ENCODE measurements around the gene NACC2. TPM values are rescaled to one million over a fixed set of nuclear protein-coding genes. Genes with fewer than 3 reads are reported as not detected.
"Not testable (repeated sequence)": the region's sequence is repeated elsewhere in the genome, so short reads cannot be mapped to it uniquely, and the experiment has no call there.

Gene NACC2
- total and polyA plus RNA-seq, 2 donors (not counting 1 experiment from before 2014, with no cell fraction given): 0.34 to 1.9 TPM

DNA sequence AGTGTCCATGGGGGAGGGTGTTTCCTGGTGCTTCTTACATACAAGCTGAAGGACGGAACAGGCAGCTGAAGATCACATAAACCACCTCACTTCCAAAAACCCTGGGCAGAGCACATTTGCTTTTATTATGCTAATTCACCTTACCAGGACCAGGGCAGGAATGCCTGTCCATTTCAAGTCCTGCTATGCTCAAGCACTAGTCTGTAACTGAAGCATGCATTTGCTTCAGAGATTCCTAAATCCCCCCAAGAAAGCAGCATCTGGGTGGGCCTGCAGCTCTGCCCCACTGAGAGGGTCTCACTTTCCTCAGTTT lies 9.4 kb upstream of the NACC2 start:
- no peak for ATAC-seq (ENCODE audit: low read depth)
- no peaks in the 10 kb centered on the region for H3K27me3 Mint-ChIP-seq
- Histone ChIP-seq H3K4me1 (ENCODE audit: control insufficient read depth in 2 of 2, insufficient read depth in 2 of 2, low read length in 2 of 2) (peaks cover 19 to 29% of the 10 kb centered on the region in 2 donors), H3K9ac (ENCODE audit: low read length) (no peak overlapping the region), H2AFZ (ENCODE audit: insufficient read depth, low read depth, low read length, poor library complexity, severe bottlenecking) (no peak overlapping the region), H3K79me2 (ENCODE audit: control insufficient read depth, insufficient read depth, low read length) (no peaks in the 10 kb centered on the region), H4K20me1 (ENCODE audit: control insufficient read depth, insufficient read depth, low read length, poor library complexity, severe bottlenecking) (no peaks in the 10 kb centered on the region), H3K36me3 (replicated peaks in 1 of 2; ENCODE audit: control extremely low read depth in 1 of 2, control insufficient read depth in 1 of 2, extremely low read depth in 1 of 2, insufficient read depth in 2 of 2, low read length in 1 of 2) (no peaks in the 10 kb centered on the region), H3K27ac (ENCODE audit: low read length in 2 of 2) (no peak overlapping the region), H3K27me3 (replicated peaks in 1 of 4; ENCODE audit: control extremely low read depth in 1 of 4, control insufficient read depth in 3 of 4, insufficient read depth in 4 of 4, low read length in 3 of 4) (peaks cover 0 to 4% (median 0%) of the 10 kb centered on the region in 4 experiments), H3K4me2 (replicated peaks; ENCODE audit: low read depth, low read length, poor library complexity, severe bottlenecking) (no peak overlapping the region), H3K4me3 (ENCODE audit: control extremely low read depth in 1 of 5, extremely low read depth in 1 of 5, insufficient read depth in 1 of 5, low read depth in 2 of 5, low read length in 4 of 5) (no peak overlapping the region), H3K9me3 (ENCODE audit: control extremely low read depth in 1 of 3, control insufficient read depth in 2 of 3, insufficient read depth in 1 of 3, low read length in 2 of 3) (no peaks in the 10 kb centered on the region)
- TF ChIP-seq, protein P1, sequence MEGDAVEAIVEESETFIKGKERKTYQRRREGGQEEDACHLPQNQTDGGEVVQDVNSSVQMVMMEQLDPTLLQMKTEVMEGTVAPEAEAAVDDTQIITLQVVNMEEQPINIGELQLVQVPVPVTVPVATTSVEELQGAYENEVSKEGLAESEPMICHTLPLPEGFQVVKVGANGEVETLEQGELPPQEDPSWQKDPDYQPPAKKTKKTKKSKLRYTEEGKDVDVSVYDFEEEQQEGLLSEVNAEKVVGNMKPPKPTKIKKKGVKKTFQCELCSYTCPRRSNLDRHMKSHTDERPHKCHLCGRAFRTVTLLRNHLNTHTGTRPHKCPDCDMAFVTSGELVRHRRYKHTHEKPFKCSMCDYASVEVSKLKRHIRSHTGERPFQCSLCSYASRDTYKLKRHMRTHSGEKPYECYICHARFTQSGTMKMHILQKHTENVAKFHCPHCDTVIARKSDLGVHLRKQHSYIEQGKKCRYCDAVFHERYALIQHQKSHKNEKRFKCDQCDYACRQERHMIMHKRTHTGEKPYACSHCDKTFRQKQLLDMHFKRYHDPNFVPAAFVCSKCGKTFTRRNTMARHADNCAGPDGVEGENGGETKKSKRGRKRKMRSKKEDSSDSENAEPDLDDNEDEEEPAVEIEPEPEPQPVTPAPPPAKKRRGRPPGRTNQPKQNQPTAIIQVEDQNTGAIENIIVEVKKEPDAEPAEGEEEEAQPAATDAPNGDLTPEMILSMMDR (IDR thresholded peaks at IDR 0.05): no peak
- no peak for TF ChIP-seq EZH2 (IDR thresholded peaks at IDR 0.05; ENCODE audit: borderline replicate concordance, insufficient read depth, low read depth, low read length, poor library complexity, severe bottlenecking)
- DNase-seq: no peak
- POLR2A ChIA-PET: interaction anchor here (0.6 kb wide), 1 partner anchor 63 kb away, joined by 3 read pairs; no protein-coding TSS in a partner anchor
- H3K4me1 Mint-ChIP-seq: peaks cover 30% of the 10 kb centered on the region
- WGBS (ENCODE audit: insufficient coverage): no CpG with 5 or more reads among the region's 1 CpG
- intact Hi-C loops (cut with micrococcal nuclease): no loop called here
- no peak overlapping the region for H3K27ac Mint-ChIP-seq
- CTCF ChIA-PET: no interaction called here
- no peaks in the 10 kb centered on the region for H3K9me3 Mint-ChIP-seq (ENCODE audit: insufficient read depth)
- H3K4me3 Mint-ChIP-seq: no peak overlapping the region

- H3K79me2 ChIP-seq (ENCODE audit: control insufficient read depth, insufficient read depth, low read length): no peaks in the 10 kb centered on the region
- H2AFZ ChIP-seq (ENCODE audit: insufficient read depth, low read depth, low read length, poor library complexity, severe bottlenecking): no peak overlapping the region
- no peaks in the 10 kb centered on the region for H4K20me1 ChIP-seq (ENCODE audit: control insufficient read depth, insufficient read depth, low read length, poor library complexity, severe bottlenecking)
- H3K27me3 ChIP-seq (replicated peaks in 1 of 4; ENCODE audit: control extremely low read depth in 1 of 4, control insufficient read depth in 3 of 4, insufficient read depth in 4 of 4, low read length in 3 of 4): peaks cover 0 to 4% (median 0%) of the 10 kb centered on the region in 4 experiments
- H3K27ac ChIP-seq (ENCODE audit: low read length in 2 of 2): no peak overlapping the region
- intact Hi-C loops (cut with micrococcal nuclease): no loop called here
- no peak overlapping the region for H3K9ac ChIP-seq (ENCODE audit: low read length)
- ATAC-seq (ENCODE audit: low read depth): no peak
- Mint-ChIP-seq H3K9me3 (ENCODE audit: insufficient read depth) (no peaks in the 10 kb centered on the region), H3K27me3 (peaks cover 4% of the 10 kb centered on the region), H3K4me3 (no peak overlapping the region), H3K27ac (no peak overlapping the region), H3K4me1 (peaks cover 26% of the 10 kb centered on the region)
- no peak for DNase-seq
- no peak overlapping the region for H3K4me3 ChIP-seq (ENCODE audit: control extremely low read depth in 1 of 5, extremely low read depth in 1 of 5, insufficient read depth in 1 of 5, low read depth in 2 of 5, low read length in 4 of 5)
- H3K9me3 ChIP-seq (ENCODE audit: control extremely low read depth in 1 of 3, control insufficient read depth in 2 of 3, insufficient read depth in 1 of 3, low read length in 2 of 3): no peaks in the 10 kb centered on the region
- 88% methylated on average over 28 of the region's 34 CpGs for WGBS (ENCODE audit: insufficient coverage)
- ChIA-PET POLR2A (no interaction called here), CTCF (no interaction called here)
- TF ChIP-seq, protein P1 (IDR thresholded peaks at IDR 0.05): no peak
- TF ChIP-seq EZH2 (IDR thresholded peaks at IDR 0.05; ENCODE audit: borderline replicate concordance, insufficient read depth, low read depth, low read length, poor library complexity, severe bottlenecking): no peak
- no peak overlapping the region for H3K4me2 ChIP-seq (replicated peaks; ENCODE audit: low read depth, low read length, poor library complexity, severe bottlenecking)
- H3K36me3 ChIP-seq (replicated peaks in 1 of 2; ENCODE audit: control extremely low read depth in 1 of 2, control insufficient read depth in 1 of 2, extremely low read depth in 1 of 2, insufficient read depth in 2 of 2, low read length in 1 of 2): no peaks in the 10 kb centered on the region
- peaks cover 14 to 23% of the 10 kb centered on the region in 2 donors for H3K4me1 ChIP-seq (ENCODE audit: control insufficient read depth in 2 of 2, insufficient read depth in 2 of 2, low read length in 2 of 2)
Observed at GRCh38 chr9:136103651-136104487, 8.8 kb upstream of the NACC2 start.

DNA sequence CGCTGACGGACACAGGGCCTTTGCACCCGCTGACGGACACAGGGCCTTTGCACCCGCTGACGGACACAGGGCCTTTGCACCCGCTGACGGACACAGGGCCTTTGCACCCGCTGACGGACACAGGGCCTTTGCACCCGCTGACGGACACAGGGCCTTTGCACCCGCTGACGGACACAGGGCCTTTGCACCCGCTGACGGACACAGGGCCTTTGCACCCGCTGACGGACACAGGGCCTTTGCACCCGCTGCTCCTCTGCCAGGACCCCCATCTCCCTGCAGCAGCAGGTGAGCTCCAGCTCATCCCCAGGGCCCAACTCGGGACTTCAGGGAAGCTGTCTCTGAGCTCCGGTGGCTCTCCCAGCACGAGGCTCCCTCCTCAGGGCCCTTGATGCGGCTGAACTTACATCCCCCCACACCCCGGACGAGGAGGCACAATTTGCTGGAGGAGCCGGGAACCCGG lies 6.6 kb upstream of the NACC2 start:
- peaks cover 10% of the 10 kb centered on the region for H3K4me1 Mint-ChIP-seq
- CTCF ChIA-PET; intact Hi-C loops (cut with micrococcal nuclease): not testable (repeated sequence)

More for the DNA sequence above, 6.6 kb upstream of the NACC2 start:
- H3K79me2 ChIP-seq (ENCODE audit: control insufficient read depth, insufficient read depth, low read length); H4K20me1 ChIP-seq (ENCODE audit: control insufficient read depth, insufficient read depth, low read length, poor library complexity, severe bottlenecking); H3K9ac ChIP-seq (ENCODE audit: low read length); DNase-seq; H3K9me3 ChIP-seq (ENCODE audit: control extremely low read depth in 1 of 3, control insufficient read depth in 2 of 3, insufficient read depth in 1 of 3, low read length in 2 of 3); H3K27ac ChIP-seq (ENCODE audit: low read length in 2 of 2); H3K4me3 ChIP-seq (ENCODE audit: control extremely low read depth in 1 of 5, extremely low read depth in 1 of 5, insufficient read depth in 1 of 5, low read depth in 2 of 5, low read length in 4 of 5); H3K4me1 ChIP-seq (ENCODE audit: control insufficient read depth in 2 of 2, insufficient read depth in 2 of 2, low read length in 2 of 2); POLR2A ChIA-PET; H3K27ac Mint-ChIP-seq; H3K9me3 Mint-ChIP-seq (ENCODE audit: insufficient read depth); ATAC-seq (ENCODE audit: low read depth); H3K36me3 ChIP-seq (replicated peaks in 1 of 2; ENCODE audit: control extremely low read depth in 1 of 2, control insufficient read depth in 1 of 2, extremely low read depth in 1 of 2, insufficient read depth in 2 of 2, low read length in 1 of 2); H3K4me3 Mint-ChIP-seq; H3K4me2 ChIP-seq (replicated peaks; ENCODE audit: low read depth, low read length, poor library complexity, severe bottlenecking); H2AFZ ChIP-seq (ENCODE audit: insufficient read depth, low read depth, low read length, poor library complexity, severe bottlenecking): not testable (repeated sequence)
- WGBS (ENCODE audit: insufficient coverage): 85% methylated on average over 13 of the region's 27 CpGs
- H3K27me3 ChIP-seq (replicated peaks in 1 of 4; ENCODE audit: control extremely low read depth in 1 of 4, control insufficient read depth in 3 of 4, insufficient read depth in 4 of 4, low read length in 3 of 4): peaks cover 0 to 14% (median 1%) of the 10 kb centered on the region in 4 experiments
- peaks cover 16% of the 10 kb centered on the region for H3K27me3 Mint-ChIP-seq
